ENCODE results near the gene AKR1A1. TPM values are rescaled to one million over a fixed set of nuclear protein-coding genes. Genes with fewer than 3 reads are reported as not detected.
A peak's percentile ranks its signal among the peaks of the same experiment; 100 is the strongest.

AKR1A1 gene
- total and polyA plus RNA-seq, 2 of the 8 experiments (the other 6 are each of a cell fraction or from before 2014, with no cell fraction given): 344 to 435 TPM

DNA sequence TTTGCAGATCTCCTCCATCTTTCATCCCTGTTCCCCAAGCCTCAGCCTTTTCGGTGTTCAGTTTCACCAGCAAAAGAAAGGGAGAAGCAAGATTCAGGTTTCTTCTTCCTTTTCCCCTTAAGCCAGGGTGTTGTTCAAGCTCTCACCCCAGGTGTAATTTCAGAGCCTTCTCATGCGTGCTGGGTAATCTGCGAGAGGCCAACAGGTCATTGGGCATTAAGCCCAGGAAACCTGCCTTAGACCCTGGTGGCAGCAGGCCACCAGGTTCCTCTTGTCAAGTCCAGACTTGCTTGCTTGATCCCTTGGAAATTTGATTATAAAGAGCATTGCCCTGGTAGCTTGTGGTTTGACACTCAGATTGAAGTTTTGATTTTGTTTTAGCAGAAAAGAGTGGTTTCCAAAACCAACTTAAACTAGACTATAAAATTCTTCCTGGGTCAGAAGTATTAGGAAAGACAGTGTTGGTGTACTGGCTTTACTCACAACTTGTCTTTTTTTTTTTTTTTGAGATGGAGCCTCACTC lies 6.9 kb downstream of the AKR1A1 start:
- Histone ChIP-seq H2BK15ac (ENCODE audit: low read length) (no peak overlapping the region), H2AK5ac (ENCODE audit: low read depth, low read length) (no peak overlapping the region), H2AFZ (ENCODE audit: low read length) (no peak overlapping the region), H4K20me1 (replicated peaks in 1 of 2; ENCODE audit: control insufficient read depth in 1 of 2, insufficient read depth in 2 of 2, low read length in 2 of 2) (peaks cover 6% of the 10 kb centered on the region in 2 experiments), H2BK20ac (ENCODE audit: low read length) (no peak overlapping the region), H3K14ac (ENCODE audit: insufficient read length) (no peak overlapping the region), H3K27ac (ENCODE audit: low read depth, low read length) (peak overlapping the region; percentile 19; the same call in 1 of the 2 replicates), H2BK5ac (ENCODE audit: low read depth, low read length) (no peak overlapping the region), H4K8ac (ENCODE audit: extremely low read depth, insufficient read depth, low read length) (no peak overlapping the region), H3K4ac (replicated peaks; ENCODE audit: insufficient read length, low read depth, low read length) (no peak overlapping the region), H3K23me2 (ENCODE audit: low read depth, low read length) (no peaks in the 10 kb centered on the region), H3K23ac (ENCODE audit: insufficient read length) (no peak overlapping the region), H2BK12ac (ENCODE audit: low read depth, low read length) (no peak overlapping the region), H3K4me3 (ENCODE audit: extremely low read depth in 1 of 4, insufficient read depth in 2 of 4, low read depth in 3 of 4, low read length in 4 of 4) (no peak overlapping the region), H3K36me3 (ENCODE audit: control insufficient read depth in 2 of 4, insufficient read depth in 4 of 4, low read length in 3 of 4) (peaks cover 9 to 65% (median 30%) of the 10 kb centered on the region in 4 experiments), H3K9me3 (ENCODE audit: insufficient read depth in 2 of 2, low read depth in 1 of 2, low read length in 1 of 2) (no peaks in the 10 kb centered on the region), H3K4me1 (replicated peaks in 1 of 4; ENCODE audit: control insufficient read depth in 3 of 4, insufficient read depth in 4 of 4, low read length in 3 of 4) (peaks cover 0 to 1% (median 0%) of the 10 kb centered on the region in 4 experiments; a peak in 3 of 7 replicates), H3K18ac (ENCODE audit: extremely low read depth, low read length) (no peak overlapping the region), H3K27me3 (replicated peaks in 1 of 4; ENCODE audit: control insufficient read depth in 3 of 4, extremely low read depth in 1 of 4, insufficient read depth in 3 of 4, low read length in 3 of 4) (no peaks in the 10 kb centered on the region), H3K56ac (replicated peaks; ENCODE audit: insufficient read length, low read depth, low read length) (no peak overlapping the region), H2BK120ac (replicated peaks; ENCODE audit: low read depth, low read length) (no peak overlapping the region), H3K79me2 (ENCODE audit: control insufficient read depth in 1 of 2, insufficient read depth in 2 of 2, low read length in 2 of 2) (peaks cover 1 to 66% of the 10 kb centered on the region in 2 experiments), H4K91ac (replicated peaks; ENCODE audit: insufficient read length, low read length) (no peak overlapping the region), H3K9ac (replicated peaks in 1 of 4; ENCODE audit: extremely low read depth in 1 of 4, low read depth in 3 of 4, low read length in 3 of 4) (no peak overlapping the region; a peak in 1 of 7 replicates), H4K5ac (ENCODE audit: insufficient read length, low read depth, low read length) (no peak overlapping the region), H3K79me1 (ENCODE audit: low read depth, low read length) (peaks cover 8% of the 10 kb centered on the region; the same call in 1 of the 2 replicates), H3K4me2 (ENCODE audit: insufficient read depth in 1 of 2, low read depth in 2 of 2, low read length in 2 of 2) (no peak overlapping the region)
- CTCF ChIA-PET (ENCODE audit: partially characterized antibody): interaction anchor here (1.1 to 4.6 kb wide), 3 partner anchors 9 to 45 kb away, joined by 3 to 51 read pairs (median 7); no protein-coding TSS in a partner anchor
- no peak for TF ChIP-seq SRF (IDR thresholded peaks at IDR 0.05; ENCODE audit: low read depth, low read length)
- no peak for TF ChIP-seq MAFK (IDR thresholded peaks at IDR 0.05; ENCODE audit: low read depth, low read length)
- TF ChIP-seq CREB1 (IDR thresholded peaks at IDR 0.05): no peak
- no peak for TF ChIP-seq CBX5 (IDR thresholded peaks at IDR 0.05; ENCODE audit: low read depth, low read length)
- TF ChIP-seq BACH1 (IDR thresholded peaks at IDR 0.05; ENCODE audit: low read length): no peak
- TF ChIP-seq SP1 (IDR thresholded peaks at IDR 0.05; ENCODE audit: low read depth, low read length): no peak
- no peak for TF ChIP-seq SIRT6 (IDR thresholded peaks at IDR 0.05; ENCODE audit: low read length)
- no peak for TF ChIP-seq SUZ12 (IDR thresholded peaks at IDR 0.05; ENCODE audit: low read length)
- TF ChIP-seq GTF2F1 (IDR thresholded peaks at IDR 0.05; ENCODE audit: borderline replicate concordance, low read depth, low read length): no peak
- TF ChIP-seq SP2 (IDR thresholded peaks at IDR 0.05; ENCODE audit: low read length): no peak
- TF ChIP-seq CBX8 (IDR thresholded peaks at IDR 0.05; ENCODE audit: borderline replicate concordance, low read depth, low read length): no peak
- TF ChIP-seq BRCA1 (IDR thresholded peaks at IDR 0.05; ENCODE audit: low read depth, low read length): no peak
- POLR2A ChIA-PET (ENCODE audit: partially characterized antibody): interaction anchor here (0.8 to 35.7 kb wide), 15 partner anchors 9 to 56 kb away, joined by 3 to 741 read pairs (median 5); partner anchors contain the start of genes NASP and PRDX1
- DNase-seq (ENCODE audit: low read depth in 1 of 2, low spot score in 2 of 2): no peak
- no peak for FAIRE-seq
- 91% methylated on average over 3 of the region's 3 CpGs; no CpG with 5 or more reads in 1 of the 2 experiments for WGBS, 2 experiments (ENCODE audit: extremely low coverage in 1 of 2, insufficient coverage in 1 of 2, insufficient read length in 1 of 2, insufficient replicate concordance in 2 of 2, low coverage in 1 of 2, low lambda C conversion rate in 2 of 2, missing lambda C conversion rate in 1 of 2)
